Mammary epithelial cell (primary cell): ENCODE results near the gene GMEB1.

Source experiments
- CTCF ChIP-seq, 2 donors: IDR thresholded peaks in 1 of 2; conservative IDR thresholded peaks in 1 of 2; 2 replicates each; pipeline ENCODE4 v1.5.1; 2011 to 2012; ENCODE audit warnings: inconsistent platforms in 2 of 2, low read length in 2 of 2, mild to moderate bottlenecking in 2 of 2, control low read depth in 1 of 2, low read depth in 1 of 2; ENCODE audit not compliant: insufficient read depth in 1 of 2; ENCODE audit errors: extremely low read depth in 1 of 2
- EZH2 ChIP-seq: IDR thresholded peaks from 2 replicates; pipeline ENCODE4 v1.6.1; 2012; ENCODE audit warnings: low read length, inconsistent platforms, borderline replicate concordance

DNA sequence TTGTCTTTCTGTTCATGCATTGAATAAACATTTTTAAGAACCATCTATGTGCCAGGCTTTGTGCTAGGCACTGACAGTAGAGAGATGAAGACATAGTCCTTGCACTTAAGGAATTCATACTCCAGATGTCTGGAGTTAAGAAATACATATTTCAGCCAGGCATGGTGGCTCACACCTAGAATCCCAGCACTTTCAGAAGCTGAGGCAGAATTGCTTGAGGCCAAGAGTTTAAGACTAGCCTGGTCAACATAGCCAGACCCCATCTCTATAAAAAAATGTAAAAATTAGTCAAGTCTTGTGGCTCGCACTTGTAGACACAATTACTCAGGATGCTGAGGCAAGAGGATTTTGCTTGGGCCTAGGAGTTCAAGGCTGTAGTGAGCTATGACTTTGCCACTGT lies 49.6 kb downstream of the GMEB1 start:
- TF ChIP-seq CTCF (conservative IDR thresholded peaks at IDR 0.05 in 1 of 2, IDR thresholded peaks at IDR 0.05 in 1 of 2; ENCODE audit: extremely low read depth in 1 of 2, insufficient read depth in 1 of 2, low read depth in 1 of 2, low read length in 2 of 2), result no peak
- no peak for TF ChIP-seq EZH2
